GM21515 (cell line): ENCODE data around the gene ORMDL1.
"Not testable (repeated sequence)": the region's sequence is repeated elsewhere in the genome, so short reads cannot be mapped to it uniquely, and the experiment has no call there.

Source experiments
- ATAC-seq: cut with Tn5 transposase; IDR thresholded peaks from one replicate; pipeline ENCODE4 v1.9.1; 2021; ENCODE audit not compliant: unreplicated experiment

ORMDL1 gene

GRCh38 chr2:189772212-189772611 lies 11.9 kb downstream of the ORMDL1 start:
- ATAC-seq: no peak

- ATAC-seq: no peak
These were observed 13.4 kb downstream of the ORMDL1 start for GRCh38 chr2:189770590-189771322.

GRCh38 chr2:189763908-189764661 lies 20.1 kb downstream of the ORMDL1 start:
- no peak for ATAC-seq

GRCh38 chr2:189762551-189763298 lies 21.4 kb downstream of the ORMDL1 start, which contains the start of gene OSGEPL1:
OSGEPL1 (minus strand) TSS chr2:189762792; CDS start chr2:189761640, 1,152 bp downstream.
- ATAC-seq: peak; percentile 97

DNA sequence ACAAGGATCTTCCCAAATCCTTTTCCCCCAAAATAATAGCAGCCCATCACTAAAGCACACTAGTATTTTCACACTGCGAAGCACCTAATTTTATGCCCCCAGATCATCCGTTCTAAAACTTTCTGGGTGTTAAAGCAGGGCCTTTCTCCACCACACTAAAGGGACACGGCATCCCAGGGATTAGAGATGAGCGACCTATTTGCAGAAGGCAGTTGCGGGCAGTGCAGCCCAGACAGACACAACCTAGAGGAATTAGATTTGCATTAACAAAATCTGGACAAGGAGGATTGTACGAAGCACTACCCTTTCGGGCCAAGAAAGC lies 21.9 kb downstream of the ORMDL1 start:
- ATAC-seq: no peak

GRCh38 chr2:189760154-189760553 lies 24.0 kb downstream of the ORMDL1 start:
- ATAC-seq: not testable (repeated sequence)

DNA sequence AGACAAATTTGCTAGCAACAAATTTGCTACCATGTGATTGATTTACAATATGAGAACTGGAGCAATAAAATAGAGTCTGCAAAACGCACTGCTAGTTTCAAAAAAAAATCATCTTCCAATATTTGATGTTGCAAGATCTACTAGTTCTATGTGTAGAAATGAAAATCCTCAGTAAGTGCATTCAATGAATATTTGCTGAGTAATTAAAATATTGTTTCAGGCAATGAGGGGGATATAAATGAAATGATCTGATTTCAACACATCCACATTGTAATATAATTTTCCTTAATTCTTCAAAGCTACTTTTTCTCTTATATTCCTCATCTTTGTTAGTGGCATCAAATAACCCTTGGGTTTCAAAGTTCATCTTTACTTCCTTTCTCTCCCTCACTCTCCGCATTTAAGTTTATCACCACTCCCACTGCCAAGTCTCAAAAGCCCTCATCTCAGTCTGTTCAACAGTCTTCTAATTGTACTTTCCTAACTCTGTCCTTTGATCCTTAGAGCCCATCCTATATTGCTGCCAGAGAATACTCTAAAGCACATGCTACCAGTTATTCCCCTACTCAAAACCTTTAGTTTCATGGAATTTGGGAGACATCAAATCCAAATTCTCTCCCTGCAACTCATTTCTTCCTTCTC lies 27.7 kb downstream of the ORMDL1 start:
- ATAC-seq: no peak

DNA sequence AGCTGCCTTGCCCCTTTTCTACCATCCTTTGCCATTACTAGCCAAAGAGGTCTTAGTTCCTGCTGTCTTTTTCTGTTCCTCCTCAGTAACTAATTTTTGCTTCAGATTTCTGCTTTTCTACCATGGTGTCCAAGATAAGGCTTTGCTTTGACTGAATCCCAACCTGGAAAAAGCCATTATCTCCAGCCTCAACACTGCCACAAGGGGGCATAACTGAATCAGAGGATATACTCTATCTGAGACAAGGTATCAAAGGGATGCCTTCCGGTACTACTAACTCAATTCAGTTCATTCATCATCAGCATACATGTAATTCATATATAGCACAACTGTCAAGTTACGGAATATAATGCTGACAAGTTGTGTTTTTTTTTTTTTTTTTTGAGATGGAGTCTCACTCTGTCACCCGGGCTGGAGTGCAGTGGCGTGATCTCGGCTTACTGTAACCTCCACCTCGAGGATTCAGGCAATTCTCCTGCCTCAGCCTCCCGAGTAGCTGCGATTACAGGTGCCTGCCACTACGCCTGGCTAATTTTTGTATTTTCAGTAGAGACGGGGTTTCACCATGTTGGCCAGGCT lies 33.0 kb downstream of the ORMDL1 start:
- peak; percentile 74 for ATAC-seq

DNA sequence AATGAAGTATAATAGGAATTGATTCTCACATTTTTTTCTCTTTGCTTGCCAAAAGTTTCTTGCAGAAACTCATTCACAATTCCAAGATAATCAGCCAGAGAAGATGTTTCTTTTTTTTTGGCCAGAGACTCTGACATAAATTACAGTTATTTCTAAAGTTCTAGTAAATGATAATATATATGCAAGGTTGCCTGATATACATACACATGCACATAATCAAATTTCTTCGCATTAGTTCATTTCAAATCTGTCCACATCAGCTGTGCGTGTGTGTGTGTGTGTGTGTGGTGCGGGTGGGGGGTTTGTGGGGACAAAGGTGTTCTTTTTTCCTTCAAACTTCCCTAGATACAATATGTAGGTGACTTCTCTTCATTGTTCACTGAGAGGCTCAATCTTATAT lies 54.7 kb downstream of the ORMDL1 start:
- no peak for ATAC-seq

GRCh38 chr2:189726849-189727248 lies 57.3 kb downstream of the ORMDL1 start:
- ATAC-seq: no peak

GRCh38 chr2:189726271-189726670 lies 57.9 kb downstream of the ORMDL1 start:
- ATAC-seq: no peak

- ATAC-seq: no peak
These were observed 60.9 kb downstream of the ORMDL1 start for GRCh38 chr2:189723192-189723591.
